ENCODE data around the gene TUBGCP5.
A peak's percentile ranks its signal among the peaks of the same experiment; 100 is the strongest.

The TUBGCP5 gene

DNA sequence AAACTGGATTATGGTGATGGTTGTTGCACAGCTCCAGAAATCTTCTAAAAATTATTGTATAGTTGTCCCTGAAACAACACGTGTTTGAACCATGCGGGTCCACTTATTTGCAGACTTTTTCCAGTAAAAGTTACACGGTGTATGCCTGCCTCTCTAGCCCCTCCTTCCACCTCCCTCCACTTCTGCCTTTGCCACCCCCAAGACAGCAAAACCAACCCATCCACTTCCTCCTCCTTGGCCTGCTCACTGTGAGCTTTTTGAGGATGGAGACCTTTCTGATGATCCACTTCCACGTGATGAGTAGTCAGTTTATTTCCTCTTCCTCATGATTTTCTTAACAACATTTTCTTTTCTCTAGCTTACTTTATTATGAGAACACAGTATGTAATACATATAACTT is 64.6 kb downstream of the TUBGCP5 start:
- TF ChIP-seq, protein P1, sequence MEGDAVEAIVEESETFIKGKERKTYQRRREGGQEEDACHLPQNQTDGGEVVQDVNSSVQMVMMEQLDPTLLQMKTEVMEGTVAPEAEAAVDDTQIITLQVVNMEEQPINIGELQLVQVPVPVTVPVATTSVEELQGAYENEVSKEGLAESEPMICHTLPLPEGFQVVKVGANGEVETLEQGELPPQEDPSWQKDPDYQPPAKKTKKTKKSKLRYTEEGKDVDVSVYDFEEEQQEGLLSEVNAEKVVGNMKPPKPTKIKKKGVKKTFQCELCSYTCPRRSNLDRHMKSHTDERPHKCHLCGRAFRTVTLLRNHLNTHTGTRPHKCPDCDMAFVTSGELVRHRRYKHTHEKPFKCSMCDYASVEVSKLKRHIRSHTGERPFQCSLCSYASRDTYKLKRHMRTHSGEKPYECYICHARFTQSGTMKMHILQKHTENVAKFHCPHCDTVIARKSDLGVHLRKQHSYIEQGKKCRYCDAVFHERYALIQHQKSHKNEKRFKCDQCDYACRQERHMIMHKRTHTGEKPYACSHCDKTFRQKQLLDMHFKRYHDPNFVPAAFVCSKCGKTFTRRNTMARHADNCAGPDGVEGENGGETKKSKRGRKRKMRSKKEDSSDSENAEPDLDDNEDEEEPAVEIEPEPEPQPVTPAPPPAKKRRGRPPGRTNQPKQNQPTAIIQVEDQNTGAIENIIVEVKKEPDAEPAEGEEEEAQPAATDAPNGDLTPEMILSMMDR (IDR thresholded peaks at IDR 0.05; ENCODE audit: low read length, missing control alignments): no peak
- no peak for DNase-seq (ENCODE audit: low read depth)
- H3K4me3 ChIP-seq (replicated peaks; ENCODE audit: low read depth, low read length): no peak overlapping the region

DNA sequence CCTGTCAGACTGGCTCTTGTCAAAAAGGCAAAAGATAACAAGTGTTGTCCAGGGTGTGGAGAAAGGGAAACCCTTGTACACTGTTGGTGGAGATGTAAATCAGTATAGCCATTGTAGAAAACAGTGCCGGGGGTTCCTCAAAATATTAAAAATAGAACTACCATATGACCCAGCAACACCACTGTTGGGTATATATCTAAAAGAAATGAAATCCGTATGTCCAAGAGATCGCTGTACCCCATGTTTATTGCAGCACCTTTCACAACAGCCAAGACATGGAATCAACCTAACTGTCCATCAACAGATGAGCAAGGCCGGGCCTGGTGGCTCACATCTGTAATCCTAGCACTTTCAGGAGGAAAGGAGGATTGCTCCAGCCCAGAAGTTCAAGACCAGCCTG is 65.4 kb downstream of the TUBGCP5 start:
- DNase-seq (ENCODE audit: low read depth): no peak
- TF ChIP-seq, protein P1 (IDR thresholded peaks at IDR 0.05; ENCODE audit: low read length, missing control alignments): no peak
- no peak overlapping the region for H3K4me3 ChIP-seq (replicated peaks; ENCODE audit: low read depth, low read length)

DNA sequence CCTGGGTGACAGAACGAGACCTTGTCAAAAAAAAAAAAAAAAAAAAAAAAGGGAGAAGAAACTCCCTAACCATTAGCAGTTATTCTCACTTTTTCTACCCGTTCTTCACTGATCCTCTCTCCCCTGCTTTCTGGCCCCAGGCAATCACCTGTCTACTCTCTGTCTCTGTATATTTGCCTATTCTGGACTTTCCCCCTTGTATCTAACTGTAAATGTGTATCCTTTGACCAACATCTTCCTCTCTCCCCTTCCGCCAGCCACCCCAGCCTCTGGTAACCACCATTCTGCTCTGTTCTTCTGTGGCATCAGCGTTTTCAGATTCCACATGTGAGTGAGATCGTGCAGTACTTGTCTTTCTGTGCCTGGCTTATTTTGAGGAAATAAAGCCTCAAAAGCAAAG is 66.1 kb downstream of the TUBGCP5 start:
- no peak overlapping the region for H3K4me3 ChIP-seq (replicated peaks; ENCODE audit: low read depth, low read length)
- TF ChIP-seq, protein P1 (IDR thresholded peaks at IDR 0.05; ENCODE audit: low read length, missing control alignments): no peak
- no peak for DNase-seq (ENCODE audit: low read depth)

DNA sequence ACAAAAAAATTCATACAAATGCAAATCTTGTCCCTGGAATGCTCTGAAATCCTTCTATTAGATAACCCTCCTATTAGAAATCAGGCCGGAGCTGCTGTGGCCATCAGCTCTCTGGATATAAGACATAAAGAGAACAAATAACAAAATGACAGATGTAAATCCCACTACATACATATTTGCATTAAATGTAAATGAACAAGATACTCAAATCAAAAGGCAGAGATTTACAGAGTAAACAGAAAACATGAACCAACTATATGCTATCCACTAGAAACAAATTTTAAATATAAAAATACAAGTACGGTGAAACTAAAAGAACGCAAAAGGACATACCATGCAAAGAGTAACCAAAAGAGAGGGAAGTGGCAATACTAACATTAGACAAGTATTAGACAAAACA is 69.9 kb downstream of the TUBGCP5 start:
- no peak overlapping the region for H3K4me3 ChIP-seq (replicated peaks; ENCODE audit: low read depth, low read length)
- TF ChIP-seq, protein P1 (IDR thresholded peaks at IDR 0.05; ENCODE audit: low read length, missing control alignments): no peak
- DNase-seq (ENCODE audit: low read depth): no peak

DNA sequence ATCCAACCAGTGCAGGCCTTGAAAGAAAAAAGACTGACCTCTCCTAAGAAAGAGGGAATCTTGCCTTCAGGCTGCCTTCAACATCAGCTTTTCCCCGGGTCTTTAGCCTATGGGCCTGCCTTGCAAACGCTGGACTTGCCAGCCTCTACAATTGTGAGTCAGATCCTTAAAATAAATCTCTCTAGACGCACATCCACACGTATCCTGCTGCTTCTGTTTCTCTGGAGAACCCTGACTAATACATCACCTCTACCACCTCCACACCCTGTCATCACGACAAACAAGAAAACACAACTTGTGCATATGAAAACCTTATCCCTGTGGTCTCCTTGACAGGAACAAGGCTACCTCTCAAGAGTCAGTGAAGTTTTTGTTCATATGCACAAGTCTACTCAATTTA is 71.0 kb downstream of the TUBGCP5 start:
- no peak overlapping the region for H3K4me3 ChIP-seq (replicated peaks; ENCODE audit: low read depth, low read length)
- TF ChIP-seq, protein P1 (IDR thresholded peaks at IDR 0.05; ENCODE audit: low read length, missing control alignments): no peak
- peak; percentile 90 for DNase-seq (ENCODE audit: low read depth)

DNA sequence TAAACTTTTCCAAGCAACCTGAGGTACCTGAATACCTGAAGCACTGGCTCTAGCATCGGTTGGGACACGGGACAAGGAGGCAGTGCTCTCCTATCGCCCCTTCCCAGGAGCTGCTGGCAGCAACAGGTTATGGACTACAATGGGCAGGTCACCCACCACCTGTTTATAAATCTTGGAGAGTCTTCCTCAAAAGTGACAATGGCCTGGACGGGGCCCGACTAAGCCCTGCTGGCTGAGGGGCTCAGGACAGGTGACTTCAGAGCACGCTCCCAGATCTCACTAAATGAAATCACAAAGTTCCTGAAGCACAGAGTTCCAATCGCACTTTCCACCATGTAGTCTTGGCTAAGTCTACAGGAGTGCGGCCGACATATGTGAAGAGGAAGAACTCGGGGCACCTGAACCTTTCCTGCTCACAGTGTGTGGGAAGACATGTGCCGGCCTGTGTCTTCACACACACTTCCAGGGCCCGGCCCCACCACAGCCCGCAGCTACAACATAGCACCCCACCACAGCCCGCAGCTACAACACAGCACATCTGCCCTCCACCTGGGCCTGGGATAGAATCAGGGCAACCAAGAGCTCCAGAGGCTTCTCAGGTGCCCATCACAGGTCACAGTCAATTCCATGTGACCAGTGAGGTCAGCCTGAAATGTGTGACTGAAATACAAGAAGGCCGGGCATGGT is 72.1 kb downstream of the TUBGCP5 start:
- H3K4me3 ChIP-seq (replicated peaks; ENCODE audit: low read depth, low read length): no peak overlapping the region
- TF ChIP-seq, protein P1 (IDR thresholded peaks at IDR 0.05; ENCODE audit: low read length, missing control alignments): no peak
- DNase-seq (ENCODE audit: low read depth): no peak
